ENCODE measurements around the gene ARHGEF16. TPM values are rescaled to one million over a fixed set of nuclear protein-coding genes. Genes with fewer than 3 reads are reported as not detected.

Gene ARHGEF16
- total RNA-seq, 1 donor from 2014 or later, result not detected

GRCh38 chr1:3511856-3512255 is 57.4 kb downstream of the ARHGEF16 start:
- H3K36me3 Mint-ChIP-seq (ENCODE audit: low read depth), result peaks cover 8% of the 10 kb centered on the region
- CTCF ChIA-PET, result no interaction called here
- H3K9me3 Mint-ChIP-seq, result no peaks in the 10 kb centered on the region
- intact Hi-C loops (cut with micrococcal nuclease), result no loop called here
- DNase-seq (no peak), ATAC-seq (ENCODE audit: low read depth) (no peak)
- H3K4me3 Mint-ChIP-seq, result no peak overlapping the region
- POLR2A ChIA-PET, result no interaction called here
- H3K27me3 Mint-ChIP-seq, result no peaks in the 10 kb centered on the region
- no peak for TF ChIP-seq CTCF (IDR thresholded peaks at IDR 0.05)
- no peak overlapping the region for H3K27ac Mint-ChIP-seq
- H3K4me1 Mint-ChIP-seq, result no peaks in the 10 kb centered on the region

GRCh38 chr1:3514404-3514803 is 59.9 kb downstream of the ARHGEF16 start:
- intact Hi-C loops (cut with micrococcal nuclease), result no loop called here
- CTCF ChIA-PET, result no interaction called here
- H3K36me3 Mint-ChIP-seq (ENCODE audit: low read depth), result peaks cover 7% of the 10 kb centered on the region

DNA sequence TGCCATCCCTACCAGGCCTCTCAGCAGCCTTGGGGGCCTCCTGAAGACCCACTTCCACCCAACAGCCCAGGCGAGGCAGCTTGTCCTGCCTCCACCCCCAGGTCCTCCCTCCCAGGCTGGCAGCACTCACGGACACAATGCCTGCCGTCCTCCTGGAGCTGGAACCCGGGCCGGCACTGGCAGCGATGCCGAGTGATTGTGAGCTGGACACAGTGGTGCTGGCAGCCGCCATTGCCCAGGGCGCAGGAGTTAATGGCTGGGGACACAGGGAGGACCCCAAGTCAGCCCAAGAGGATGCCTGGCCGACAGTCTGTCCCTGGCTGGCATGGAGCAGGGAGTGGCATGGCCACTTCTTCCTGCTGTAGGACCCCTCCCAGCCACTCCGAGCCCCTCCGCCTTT is 60.8 kb downstream of the ARHGEF16 start:
- H3K36me3 Mint-ChIP-seq (ENCODE audit: low read depth), result peaks cover 7% of the 10 kb centered on the region
- no peak overlapping the region for H3K4me3 Mint-ChIP-seq
- no peak overlapping the region for H3K27ac Mint-ChIP-seq
- CTCF ChIA-PET, result no interaction called here
- H3K4me1 Mint-ChIP-seq, result no peaks in the 10 kb centered on the region
- TF ChIP-seq CTCF (IDR thresholded peaks at IDR 0.05), result no peak
- H3K9me3 Mint-ChIP-seq, result no peaks in the 10 kb centered on the region
- intact Hi-C loops (cut with micrococcal nuclease), result no loop called here
- no peak for ATAC-seq (ENCODE audit: low read depth)
- no peaks in the 10 kb centered on the region for H3K27me3 Mint-ChIP-seq
- DNase-seq, result no peak
- POLR2A ChIA-PET, result no interaction called here

More at GRCh38 chr1:3514404-3514803, 59.9 kb downstream of the ARHGEF16 start:
- Mint-ChIP-seq H3K4me1 (no peaks in the 10 kb centered on the region), H3K27me3 (no peaks in the 10 kb centered on the region), H3K4me3 (no peak overlapping the region), H3K27ac (no peak overlapping the region), H3K9me3 (no peaks in the 10 kb centered on the region)
- no peak for TF ChIP-seq CTCF (IDR thresholded peaks at IDR 0.05)
- POLR2A ChIA-PET, result no interaction called here
- DNase-seq (no peak), ATAC-seq (ENCODE audit: low read depth) (no peak)

GRCh38 chr1:3515774-3516480 is 61.5 kb downstream of the ARHGEF16 start:
- H3K27ac Mint-ChIP-seq, result no peak overlapping the region
- TF ChIP-seq CTCF (IDR thresholded peaks at IDR 0.05), result no peak
- H3K4me1 Mint-ChIP-seq, result no peaks in the 10 kb centered on the region
- ATAC-seq (ENCODE audit: low read depth) (no peak), DNase-seq (no peak)
- CTCF ChIA-PET, result no interaction called here
- intact Hi-C loops (cut with micrococcal nuclease), result no loop called here
- H3K36me3 Mint-ChIP-seq (ENCODE audit: low read depth), result peaks cover 7% of the 10 kb centered on the region
- POLR2A ChIA-PET, result no interaction called here
- no peak overlapping the region for H3K4me3 Mint-ChIP-seq
- no peaks in the 10 kb centered on the region for H3K27me3 Mint-ChIP-seq
- no peaks in the 10 kb centered on the region for H3K9me3 Mint-ChIP-seq

- ATAC-seq (ENCODE audit: low read depth) (no peak), DNase-seq (no peak)
- ChIA-PET CTCF (no interaction called here), POLR2A (no interaction called here)
- H3K4me1 Mint-ChIP-seq, result no peaks in the 10 kb centered on the region
- intact Hi-C loops (cut with micrococcal nuclease), result no loop called here
- H3K27me3 Mint-ChIP-seq, result no peaks in the 10 kb centered on the region
- peaks cover 7% of the 10 kb centered on the region for H3K36me3 Mint-ChIP-seq (ENCODE audit: low read depth)
- no peaks in the 10 kb centered on the region for H3K9me3 Mint-ChIP-seq
- H3K4me3 Mint-ChIP-seq, result no peak overlapping the region
- H3K27ac Mint-ChIP-seq, result no peak overlapping the region
- TF ChIP-seq CTCF (IDR thresholded peaks at IDR 0.05), result no peak
Observed at GRCh38 chr1:3516481-3516869, 62.0 kb downstream of the ARHGEF16 start.

Measured in activated B cell treated with CpG ODN at 0.5 μM for 24 hours (primary cell).